Measurements from ENCODE around the gene CORT.

CORT gene

GRCh38 chr1:10474613-10475507 lies 25.0 kb downstream of the CORT start, which contains the start of gene PEX14:
Gene PEX14 (plus strand): TSS chr1:10474950. CDS start chr1:10474967, 17 bp downstream.
- peak; percentile 76 for DNase-seq (ENCODE audit: low read depth)

- no peak for DNase-seq (ENCODE audit: low read depth)
Measured at GRCh38 chr1:10475510-10475909, 25.7 kb downstream of the CORT start.

DNA sequence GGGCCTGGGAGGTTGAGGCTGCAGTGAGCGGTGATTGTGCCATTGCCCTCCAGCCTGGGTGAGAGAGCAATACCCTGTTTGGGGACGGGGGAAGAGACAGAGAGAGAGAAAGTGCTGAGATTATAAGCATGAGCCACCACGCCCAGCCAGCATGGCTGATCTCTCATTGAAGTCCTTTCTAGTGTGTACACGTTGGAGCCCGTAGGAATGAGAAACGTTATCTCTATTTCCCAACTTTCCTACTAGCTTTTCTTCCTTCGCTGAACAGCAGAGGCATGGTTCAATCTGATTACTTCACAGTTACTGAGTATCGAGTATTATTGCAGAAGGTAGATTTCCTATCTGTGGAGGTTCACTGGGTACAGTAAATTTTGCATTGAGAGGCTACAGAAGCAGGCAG lies 29.5 kb downstream of the CORT start:
- no peak for DNase-seq (ENCODE audit: low read depth)

- DNase-seq (ENCODE audit: low read depth): no peak
Measured at GRCh38 chr1:10480614-10481013, 30.8 kb downstream of the CORT start.

- no peak for DNase-seq (ENCODE audit: low read depth)
Measured at GRCh38 chr1:10484521-10484920, 34.7 kb downstream of the CORT start.

DNA sequence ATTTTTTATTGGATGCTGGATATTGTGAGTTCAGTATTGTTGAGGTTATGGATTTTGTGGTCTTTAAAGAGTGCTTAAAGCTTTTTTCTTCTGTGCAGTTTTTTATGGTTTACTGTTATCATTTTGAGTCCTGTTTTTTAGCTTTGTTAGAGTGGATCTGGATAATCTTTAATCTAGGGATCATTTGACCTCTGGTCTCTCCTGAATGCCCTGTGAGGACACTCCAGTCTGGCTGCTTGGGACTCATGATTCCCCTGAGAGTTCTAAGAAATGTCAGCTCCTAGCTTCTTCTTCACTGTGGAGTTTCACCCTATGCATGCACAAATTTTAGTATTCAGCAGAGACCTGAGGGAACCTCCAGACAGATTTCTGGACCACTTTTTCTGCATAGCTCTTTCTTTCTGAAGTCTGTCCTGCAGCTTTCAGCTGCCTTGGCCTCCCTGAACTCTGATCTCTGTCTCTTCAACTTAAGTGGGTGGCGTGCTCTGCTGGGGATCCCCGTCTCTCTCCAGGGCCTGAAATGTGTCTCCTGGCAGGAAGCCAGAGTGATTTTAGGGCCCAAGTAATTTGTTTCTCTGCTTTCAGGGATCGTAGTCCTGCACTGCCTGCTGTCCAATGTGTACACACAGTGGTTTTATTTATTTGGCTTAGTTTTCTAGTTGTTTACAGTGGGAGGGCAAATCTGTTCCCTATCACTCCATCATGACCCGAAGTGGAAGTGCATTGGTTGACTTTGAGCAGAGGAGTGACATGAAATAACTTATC lies 39.6 kb downstream of the CORT start:
- no peak for DNase-seq (ENCODE audit: low read depth)

DNA sequence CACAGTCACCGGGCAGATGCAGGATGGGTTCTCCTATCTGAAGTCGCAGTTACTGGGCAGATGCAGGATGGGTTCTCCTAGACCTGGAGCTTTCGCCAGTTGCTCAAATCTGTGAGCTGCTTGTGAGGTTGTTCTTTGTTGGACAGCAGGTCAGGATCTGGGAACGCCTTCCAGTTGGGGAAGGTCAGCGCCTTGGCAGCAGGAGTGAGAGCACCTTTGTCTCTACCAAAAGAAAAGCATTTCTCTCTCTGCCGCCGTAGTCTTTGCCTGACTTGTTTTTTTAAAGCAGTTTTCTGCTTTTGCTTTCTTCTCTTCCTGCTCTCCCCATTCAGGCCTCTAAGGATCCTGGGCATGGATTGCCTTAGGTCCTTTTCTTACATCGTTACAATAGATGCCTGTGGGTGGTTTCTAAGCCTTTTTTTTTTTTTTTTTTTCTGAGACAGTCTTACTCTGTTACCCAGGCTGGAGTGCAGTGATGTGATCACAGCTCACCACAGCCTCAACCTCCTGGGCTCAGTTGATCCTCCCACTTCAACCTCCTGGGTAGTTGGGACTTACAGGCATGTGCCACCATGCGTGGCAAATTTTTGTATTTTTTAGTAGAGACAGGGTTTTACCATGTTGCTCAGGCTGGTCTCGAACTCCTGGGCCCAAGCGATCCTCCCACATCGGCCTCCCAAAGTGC lies 40.6 kb downstream of the CORT start:
- DNase-seq (ENCODE audit: low read depth): no peak

DNA sequence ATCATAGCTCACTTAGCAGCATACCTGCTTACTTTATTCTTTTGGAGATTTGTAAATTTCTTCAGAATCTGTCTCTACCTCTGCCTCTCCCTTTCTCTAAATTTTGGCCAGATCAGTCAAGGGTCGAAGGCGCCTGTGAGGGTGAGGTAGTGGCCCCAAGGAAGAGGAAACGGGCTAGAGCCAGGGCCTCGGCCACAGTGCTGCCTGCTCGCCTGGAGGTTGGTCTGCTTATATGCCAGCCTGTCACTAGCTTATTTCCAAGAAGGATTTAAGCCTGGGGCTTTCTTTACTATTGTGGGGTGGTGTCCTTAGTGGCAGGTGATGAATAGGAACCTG lies 44.6 kb downstream of the CORT start:
- DNase-seq (ENCODE audit: low read depth): no peak

GRCh38 chr1:10494754-10495474 lies 45.1 kb downstream of the CORT start:
- peak; percentile 64 for DNase-seq (ENCODE audit: low read depth)

- no peak for DNase-seq (ENCODE audit: low read depth)
Measured at GRCh38 chr1:10495475-10495817, 45.6 kb downstream of the CORT start.

GRCh38 chr1:10495952-10496351 lies 46.1 kb downstream of the CORT start:
- DNase-seq (ENCODE audit: low read depth): no peak

DNA sequence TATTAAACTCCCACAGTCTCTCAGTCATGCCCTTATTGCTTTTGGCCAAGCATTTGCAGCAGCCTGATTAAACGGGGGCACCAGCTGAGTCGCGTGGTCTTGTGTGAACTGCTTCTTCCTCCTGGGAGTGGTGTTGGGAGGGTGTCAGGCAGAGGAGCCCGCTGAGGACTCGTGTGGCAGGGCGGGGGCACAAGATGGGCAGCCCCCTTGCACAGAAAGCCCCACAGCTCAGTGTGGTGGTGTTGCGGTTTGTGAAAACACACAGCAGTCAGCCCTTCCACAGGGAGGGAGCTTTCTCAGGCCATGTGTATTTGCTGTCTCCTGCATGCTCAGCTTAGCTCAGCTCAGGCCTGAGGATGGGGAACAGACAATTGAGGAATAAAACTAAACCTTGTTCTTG lies 47.3 kb downstream of the CORT start:
- no peak for DNase-seq (ENCODE audit: low read depth)

DNA sequence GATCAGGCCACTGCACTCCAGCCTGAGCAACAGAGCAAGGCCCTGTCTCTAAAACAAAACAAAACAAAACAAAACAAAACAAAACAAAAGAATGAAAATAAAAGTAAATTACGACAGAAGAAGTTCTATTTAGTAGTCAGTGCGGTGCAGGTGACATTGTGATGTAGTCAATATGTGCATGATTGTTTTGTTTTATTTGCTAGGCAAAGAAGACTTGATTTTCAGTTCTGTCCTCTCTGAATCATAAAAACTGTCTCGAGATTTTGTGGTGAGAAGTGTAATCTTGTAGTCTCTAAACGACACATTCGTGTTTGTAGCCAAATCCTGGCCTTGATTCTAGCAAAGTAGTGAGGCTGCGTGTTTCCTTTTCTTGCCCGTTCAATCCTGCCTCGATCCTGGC lies 48.4 kb downstream of the CORT start:
- DNase-seq (ENCODE audit: low read depth): no peak

All from activated T-helper 9 cell treated with anti-CD3 and anti-CD28 coated beads, Interleukin-2, amount 50 U/mL, for 16 hours (primary cell).